Neuronal stem cell (in vitro differentiated cells): ENCODE measurements around the gene TMEM217. TPM values are rescaled to one million over a fixed set of nuclear protein-coding genes. Genes with fewer than 3 reads are reported as not detected.
A peak's percentile ranks its signal among the peaks of the same experiment; 100 is the strongest.
"Not testable (repeated sequence)": the region's sequence is repeated elsewhere in the genome, so short reads cannot be mapped to it uniquely, and the experiment has no call there.

ENCODE experiments used
- DNase-seq: peaks from one replicate; pipeline ENCODE4 v3.0.0-alpha.2; 2013; ENCODE audit warnings: low spot score
- H2AFZ ChIP-seq: one replicate; pipeline ENCODE4 v1.6.1; 2013; ENCODE audit warnings: mild to moderate bottlenecking, low read length, inconsistent platforms
- H2AK5ac ChIP-seq: 2 replicates; pipeline ENCODE4 v1.6.1; 2013; ENCODE audit warnings: low read depth, mild to moderate bottlenecking, inconsistent platforms, low read length, moderate library complexity, mixed read lengths
- H2BK120ac ChIP-seq: 2 replicates; pipeline ENCODE4 v1.6.1; 2013; ENCODE audit warnings: low read depth, mild to moderate bottlenecking, inconsistent platforms, low read length, moderate library complexity, mixed read lengths
- H2BK12ac ChIP-seq: one replicate; pipeline ENCODE4 v1.6.1; 2013; ENCODE audit warnings: low read length, inconsistent platforms
- H2BK15ac ChIP-seq: 2 replicates; pipeline ENCODE4 v1.6.1; 2013; ENCODE audit warnings: mild to moderate bottlenecking, low read length, inconsistent platforms, mixed read lengths
- H2BK5ac ChIP-seq: one replicate; pipeline ENCODE4 v1.6.1; 2013; ENCODE audit warnings: inconsistent platforms, mild to moderate bottlenecking, low read length, moderate library complexity
- H3K14ac ChIP-seq: one replicate; pipeline ENCODE4 v1.6.1; 2013; ENCODE audit warnings: low read length, inconsistent platforms
- H3K18ac ChIP-seq: 2 replicates; pipeline ENCODE4 v1.6.1; 2013; ENCODE audit warnings: low read length, inconsistent platforms
- H3K23ac ChIP-seq: 2 replicates; pipeline ENCODE4 v1.6.1; 2013; ENCODE audit warnings: low read depth, mild to moderate bottlenecking, mixed read lengths, low read length, inconsistent platforms; ENCODE audit not compliant: poor library complexity
- H3K27ac ChIP-seq: replicated peaks from 3 replicates; pipeline ENCODE4 v1.5.1; 2013; ENCODE audit warnings: low read length, inconsistent platforms
- H3K27me3 ChIP-seq, 3 experiments: 2 replicates each; pipeline ENCODE4 v1.6.1; 2013; ENCODE audit warnings: low read length in 3 of 3, mild to moderate bottlenecking in 2 of 3, inconsistent platforms in 1 of 3, low read depth in 1 of 3, mixed read lengths in 1 of 3, moderate library complexity in 1 of 3; ENCODE audit not compliant: control insufficient read depth in 3 of 3, insufficient read depth in 3 of 3
- H3K36me3 ChIP-seq, 2 donors: replicated peaks in 1 of 2; 2 replicates each; pipeline ENCODE4 v1.6.1; 2013; ENCODE audit warnings: low read length in 2 of 2; ENCODE audit not compliant: control insufficient read depth in 2 of 2, insufficient read depth in 2 of 2
- H3K4ac ChIP-seq: 2 replicates; pipeline ENCODE4 v1.6.1; 2013; ENCODE audit warnings: inconsistent platforms, mild to moderate bottlenecking, low read length, moderate library complexity
- H3K4me1 ChIP-seq, 2 donors: 1 replicate in 1 of 2; 2 replicates in 1 of 2; pipeline ENCODE4 v1.6.1; 2013; ENCODE audit warnings: low read length in 2 of 2, low read depth in 1 of 2; ENCODE audit not compliant: control insufficient read depth in 2 of 2, insufficient read depth in 1 of 2
- H3K4me2 ChIP-seq: one replicate; pipeline ENCODE4 v1.6.1; 2013; ENCODE audit warnings: mild to moderate bottlenecking, low read length, inconsistent platforms; ENCODE audit not compliant: insufficient read depth, poor library complexity, severe bottlenecking
- H3K4me3 ChIP-seq, 2 donors: 2 replicates each; pipeline ENCODE4 v1.5.1; 2013; ENCODE audit warnings: low read length in 2 of 2, mild to moderate bottlenecking in 2 of 2, inconsistent platforms in 1 of 2, moderate library complexity in 1 of 2
- H3K79me1 ChIP-seq: one replicate; pipeline ENCODE4 v1.6.1; 2013; ENCODE audit warnings: low read depth, mild to moderate bottlenecking, inconsistent platforms, low read length, moderate library complexity
- H3K9ac ChIP-seq: one replicate; pipeline ENCODE4 v1.6.1; 2013; ENCODE audit warnings: mild to moderate bottlenecking, low read depth, low read length, inconsistent platforms; ENCODE audit not compliant: poor library complexity
- H3K9me3 ChIP-seq, 2 donors: replicated peaks in 1 of 2; 2 replicates each; pipeline versions ENCODE3 to v1.6.1; 2013; ENCODE audit warnings: low read length in 2 of 2, mild to moderate bottlenecking in 2 of 2, inconsistent platforms in 1 of 2, low read depth in 1 of 2, mixed read lengths in 1 of 2, moderate library complexity in 1 of 2; ENCODE audit not compliant: control insufficient read depth in 2 of 2, insufficient read depth in 1 of 2
- H4K8ac ChIP-seq: one replicate; pipeline ENCODE4 v1.6.1; 2013; ENCODE audit warnings: low read depth, mild to moderate bottlenecking, inconsistent platforms, low read length, moderate library complexity
- H4K91ac ChIP-seq: one replicate; pipeline ENCODE4 v1.6.1; 2013; ENCODE audit warnings: low read length, low read depth, mild to moderate bottlenecking, inconsistent platforms; ENCODE audit not compliant: poor library complexity
- WGBS, 2 donors: extraction: QIAGEN DNeasy Blood & Tissue Kit; methylation state at CpG; one replicate each; pipeline ENCODE4 v1.1.7; 2013; ENCODE audit warnings: missing lambda C conversion rate in 2 of 2, mixed read lengths in 1 of 2; ENCODE audit not compliant: insufficient read length in 2 of 2, insufficient replicate concordance in 1 of 2; ENCODE audit errors: extremely low coverage in 2 of 2; 5-methylcytosine and 5-hydroxymethylcytosine counted together
- polyA plus RNA-seq, 2 experiments: library from polyadenylated mRNA; stranded (reverse); fragments of 200-250 nt; gene quantifications; one replicate each; pipeline ENCODE4 v1.2.3, GENCODE V29; 2013

Gene TMEM217
- 0.38 TPM for polyA plus RNA-seq (2013, experiment 1 of 2)
- polyA plus RNA-seq (2013, experiment 2 of 2): 0.32 TPM

GRCh38 chr6:37257634-37258404 is at the start of gene TMEM217, which contains the start of gene TBC1D22B:
Gene TMEM217, minus strand, starts transcription at chr6:37258144. Its CDS starts 39,114 bp downstream, at chr6:37219030.
Gene TBC1D22B, plus strand, starts transcription at chr6:37257772. Its CDS starts 146 bp downstream, at chr6:37257918.
- peaks cover 2% of the 10 kb centered on the region for H3K79me1 ChIP-seq
- no peaks in the 10 kb centered on the region for H3K36me3 ChIP-seq
- peaks cover 2 to 3% of the 10 kb centered on the region in 2 donors for H3K4me1 ChIP-seq
- no peak within 1 kb of the TSS for H2BK12ac ChIP-seq
- peak within 1 kb of the TSS; percentile 70 to 90 for H3K4me3 ChIP-seq
- peaks cover 0 to 2% (median 0%) of the 10 kb centered on the region in 3 experiments for H3K27me3 ChIP-seq
- DNase-seq: peak; percentile 81
- no peak within 1 kb of the TSS for H4K8ac ChIP-seq
- peak within 1 kb of the TSS; percentile 89 for H3K9ac ChIP-seq
- H3K27ac ChIP-seq: peak within 1 kb of the TSS; percentile 69
- H3K23ac ChIP-seq: peak within 1 kb of the TSS; percentile 56
- no peak within 1 kb of the TSS for H3K14ac ChIP-seq
- peak within 1 kb of the TSS; percentile 11 for H4K91ac ChIP-seq
- H3K4me2 ChIP-seq: peak within 1 kb of the TSS; percentile 78
- no peak within 1 kb of the TSS for H3K4ac ChIP-seq
- no CpG with 5 or more reads among the region's 45 CpGs for WGBS, 2 donors
- H2BK15ac ChIP-seq: no peak within 1 kb of the TSS
- peak within 1 kb of the TSS; percentile 93 for H3K18ac ChIP-seq
- H2BK120ac ChIP-seq: peak within 1 kb of the TSS; percentile 24
- H3K9me3 ChIP-seq: no peaks in the 10 kb centered on the region
- H2BK5ac ChIP-seq: no peak within 1 kb of the TSS
- no peak within 1 kb of the TSS for H2AK5ac ChIP-seq
- H2AFZ ChIP-seq: peak within 1 kb of the TSS; percentile 90

- H3K14ac ChIP-seq, H2BK5ac ChIP-seq, H3K9me3 ChIP-seq, H3K23ac ChIP-seq, H2BK12ac ChIP-seq, H3K4me3 ChIP-seq, H3K18ac ChIP-seq, H3K9ac ChIP-seq, DNase-seq, H3K27ac ChIP-seq, H4K91ac ChIP-seq, H2AFZ ChIP-seq, H2BK120ac ChIP-seq, H3K79me1 ChIP-seq, H3K27me3 ChIP-seq, H2AK5ac ChIP-seq, H4K8ac ChIP-seq, H3K4ac ChIP-seq, H2BK15ac ChIP-seq, H3K4me2 ChIP-seq: not testable (repeated sequence)
- H3K36me3 ChIP-seq: peaks cover 5 to 32% of the 10 kb centered on the region in 2 donors
- no CpG with 5 or more reads among the region's 10 CpGs for WGBS, 2 donors
- H3K4me1 ChIP-seq: peaks cover 4 to 11% of the 10 kb centered on the region in 2 donors
Measured at GRCh38 chr6:37307484-37307883, 49.5 kb upstream of the TMEM217 start.

GRCh38 chr6:37306624-37307222 is 48.8 kb upstream of the TMEM217 start:
- no peak overlapping the region for H3K4me2 ChIP-seq
- no peak overlapping the region for H2BK120ac ChIP-seq
- H4K91ac ChIP-seq: no peak overlapping the region
- H3K18ac ChIP-seq: no peak overlapping the region
- H3K4me3 ChIP-seq: no peak overlapping the region
- WGBS, 2 donors: no CpG with 5 or more reads among the region's 4 CpGs
- H3K27ac ChIP-seq: no peak overlapping the region
- DNase-seq: no peak
- H3K23ac ChIP-seq: no peak overlapping the region
- H2BK12ac ChIP-seq: no peak overlapping the region
- no peak overlapping the region for H2AFZ ChIP-seq
- no peak overlapping the region for H3K14ac ChIP-seq
- no peak overlapping the region for H2AK5ac ChIP-seq
- no peak overlapping the region for H4K8ac ChIP-seq
- H3K27me3 ChIP-seq: no peaks in the 10 kb centered on the region
- peaks cover 0 to 2% of the 10 kb centered on the region in 2 donors for H3K9me3 ChIP-seq
- no peak overlapping the region for H2BK15ac ChIP-seq
- no peak overlapping the region for H2BK5ac ChIP-seq
- H3K4me1 ChIP-seq: peaks cover 4 to 11% of the 10 kb centered on the region in 2 donors
- H3K79me1 ChIP-seq: no peaks in the 10 kb centered on the region
- peaks cover 5 to 37% of the 10 kb centered on the region in 2 donors for H3K36me3 ChIP-seq
- no peak overlapping the region for H3K9ac ChIP-seq
- no peak overlapping the region for H3K4ac ChIP-seq

DNA sequence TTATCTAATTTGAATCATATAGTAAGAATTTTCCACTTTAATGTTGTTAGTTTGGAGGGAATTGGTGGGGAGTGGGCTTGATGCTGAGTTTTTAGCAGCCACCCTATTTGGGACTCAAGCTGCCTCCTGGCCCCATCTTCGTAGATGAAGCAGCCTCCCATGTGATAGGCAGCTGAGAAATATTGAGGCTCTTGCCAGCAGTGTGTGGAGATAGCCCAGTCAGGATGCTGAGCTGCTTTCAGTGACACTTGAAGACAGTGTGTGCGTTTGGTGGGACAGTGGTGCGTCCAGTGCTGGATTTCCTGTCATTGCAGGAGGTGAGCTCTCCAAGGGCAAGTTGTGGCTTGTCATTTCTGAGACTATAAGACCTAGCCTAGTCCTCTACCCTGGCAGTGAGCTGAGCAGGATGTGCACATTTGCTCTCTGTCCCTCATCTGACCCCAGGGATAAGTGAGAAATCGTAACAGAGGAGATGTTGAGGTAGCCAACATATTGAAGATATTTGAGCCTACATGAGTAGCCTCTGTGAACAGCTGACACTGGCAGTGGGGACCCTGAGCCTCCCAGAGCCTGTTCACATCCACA is 48.0 kb upstream of the TMEM217 start:
- Histone ChIP-seq H2AFZ (no peak overlapping the region), H4K8ac (no peak overlapping the region), H3K4me1 (peaks cover 4 to 11% of the 10 kb centered on the region in 2 donors), H3K23ac (no peak overlapping the region), H2BK5ac (no peak overlapping the region), H3K14ac (no peak overlapping the region), H3K4me3 (no peak overlapping the region), H3K27ac (no peak overlapping the region), H3K4ac (no peak overlapping the region), H3K36me3 (peaks cover 5 to 45% of the 10 kb centered on the region in 2 donors), H2AK5ac (no peak overlapping the region), H3K79me1 (no peaks in the 10 kb centered on the region), H3K4me2 (no peak overlapping the region), H3K9me3 (peaks cover 0 to 2% of the 10 kb centered on the region in 2 donors), H3K27me3 (no peaks in the 10 kb centered on the region), H2BK120ac (no peak overlapping the region), H4K91ac (no peak overlapping the region), H3K9ac (peak overlapping the region; percentile 25), H2BK12ac (no peak overlapping the region), H3K18ac (no peak overlapping the region), H2BK15ac (no peak overlapping the region)
- WGBS, 2 donors: no CpG with 5 or more reads among the region's 4 CpGs
- DNase-seq: no peak
